Neutrophil (primary cell): ENCODE data around the gene CAMTA1.

Source experiments
- H3K27ac ChIP-seq: fragments of 200-600 bp; sonication (generic); 2 replicates; pipeline ENCODE4 v1.5.1; 2016; ENCODE audit warnings: mild to moderate bottlenecking, moderate library complexity
- H3K27me3 ChIP-seq: fragments of 200-600 bp; sonication (generic); 2 replicates; pipeline ENCODE4 v1.6.0; 2016; ENCODE audit warnings: mild to moderate bottlenecking
- H3K36me3 ChIP-seq: fragments of 200-600 bp; sonication (generic); 2 replicates; pipeline ENCODE4 v1.5.1; 2017
- H3K4me1 ChIP-seq, 2 experiments: fragments of 200-600 bp in 1 of 2; sonication (generic) in 1 of 2; 1 replicate in 1 of 2; 2 replicates in 1 of 2; pipeline versions ENCODE4 v1.5.1 to v1.6.1; 2013 to 2016; ENCODE audit warnings: low read depth in 1 of 2, low read length in 1 of 2, mild to moderate bottlenecking in 1 of 2, moderate library complexity in 1 of 2; ENCODE audit not compliant: control insufficient read depth in 1 of 2, insufficient read depth in 1 of 2
- H3K4me3 ChIP-seq, 2 experiments: fragments of 200-600 bp in 1 of 2; sonication (generic) in 1 of 2; 1 replicate in 1 of 2; 2 replicates in 1 of 2; pipeline ENCODE4 v1.5.1; 2013 to 2016; ENCODE audit warnings: low read depth in 1 of 2, low read length in 1 of 2, mild to moderate bottlenecking in 1 of 2, moderate library complexity in 1 of 2
- H3K9me3 ChIP-seq: fragments of 200-600 bp; sonication (generic); 2 replicates; pipeline ENCODE4 v1.5.1; 2016
- CTCF ChIP-seq: fragments of 200-600 bp; sonication (generic); IDR thresholded peaks from 2 replicates; pipeline ENCODE4 v1.5.1; 2016; ENCODE audit warnings: antibody characterized with exemption

Gene CAMTA1

GRCh38 chr1:7373876-7374562, 588.8 kb downstream of the CAMTA1 start:
- H3K36me3 ChIP-seq, result no peaks in the 10 kb centered on the region
- no peak overlapping the region for H3K27ac ChIP-seq
- TF ChIP-seq CTCF, result no peak
- no peak overlapping the region for H3K4me3 ChIP-seq
- H3K27me3 ChIP-seq, result peaks cover 18% of the 10 kb centered on the region
- H3K9me3 ChIP-seq, result no peaks in the 10 kb centered on the region
- no peaks in the 10 kb centered on the region for H3K4me1 ChIP-seq

- no peaks in the 10 kb centered on the region for H3K36me3 ChIP-seq
- no peaks in the 10 kb centered on the region for H3K4me1 ChIP-seq
- no peak overlapping the region for H3K27ac ChIP-seq
- H3K4me3 ChIP-seq, result no peak overlapping the region
- no peak for TF ChIP-seq CTCF
- no peaks in the 10 kb centered on the region for H3K9me3 ChIP-seq
- H3K27me3 ChIP-seq, result peaks cover 25% of the 10 kb centered on the region
These were observed 589.4 kb downstream of the CAMTA1 start for GRCh38 chr1:7374563-7375160.

GRCh38 chr1:7375329-7375728, 590.1 kb downstream of the CAMTA1 start:
- Histone ChIP-seq H3K36me3 (no peaks in the 10 kb centered on the region), H3K9me3 (no peaks in the 10 kb centered on the region), H3K4me3 (no peak overlapping the region), H3K27ac (no peak overlapping the region), H3K4me1 (no peaks in the 10 kb centered on the region), H3K27me3 (peaks cover 31% of the 10 kb centered on the region)
- no peak for TF ChIP-seq CTCF

- TF ChIP-seq CTCF, result no peak
These were observed 590.8 kb downstream of the CAMTA1 start for GRCh38 chr1:7375781-7376660.

GRCh38 chr1:7376676-7377075, 591.4 kb downstream of the CAMTA1 start:
- Histone ChIP-seq H3K4me3 (no peak overlapping the region), H3K27me3 (peaks cover 32% of the 10 kb centered on the region), H3K27ac (no peak overlapping the region), H3K4me1 (no peaks in the 10 kb centered on the region), H3K9me3 (no peaks in the 10 kb centered on the region), H3K36me3 (no peaks in the 10 kb centered on the region)
- TF ChIP-seq CTCF, result no peak

More at GRCh38 chr1:7375781-7376660, 590.8 kb downstream of the CAMTA1 start:
- Histone ChIP-seq H3K36me3 (no peaks in the 10 kb centered on the region), H3K27me3 (peaks cover 32% of the 10 kb centered on the region), H3K4me1 (no peaks in the 10 kb centered on the region), H3K27ac (no peak overlapping the region), H3K4me3 (no peak overlapping the region), H3K9me3 (no peaks in the 10 kb centered on the region)
